Fibroblast of lung (primary cell): ENCODE measurements around the gene FAT4. TPM values are rescaled to one million over a fixed set of nuclear protein-coding genes. Genes with fewer than 3 reads are reported as not detected.
A peak's percentile ranks its signal among the peaks of the same experiment; 100 is the strongest.

Experiments
- DNase-seq, 2 donors: peaks; one replicate each; pipeline versions ENCODE4 v3.0.0 to v3.0.0-alpha.2; 2010; ENCODE audit warnings: low read depth in 2 of 2
- H2AFZ ChIP-seq: 2 replicates; pipeline ENCODE4 v1.5.1; 2012; ENCODE audit warnings: low read length, control low read depth, inconsistent platforms
- H3K27ac ChIP-seq: 2 replicates; pipeline ENCODE4 v1.5.1; 2011; ENCODE audit warnings: low read length, control low read depth; ENCODE audit not compliant: insufficient read depth
- H3K27me3 ChIP-seq: 2 replicates; pipeline ENCODE4 v1.5.1; 2011; ENCODE audit warnings: mild to moderate bottlenecking, low read length; ENCODE audit not compliant: control insufficient read depth, insufficient read depth
- H3K36me3 ChIP-seq: 2 replicates; pipeline ENCODE4 v1.5.1; 2011; ENCODE audit warnings: low read length; ENCODE audit not compliant: control insufficient read depth, insufficient read depth
- H3K4me1 ChIP-seq: 2 replicates; pipeline ENCODE4 v1.5.1; 2011; ENCODE audit warnings: low read length; ENCODE audit not compliant: control insufficient read depth, insufficient read depth; ENCODE audit errors: extremely low read depth
- H3K4me2 ChIP-seq: 2 replicates; pipeline ENCODE4 v1.5.1; 2011; ENCODE audit warnings: low read length, control low read depth; ENCODE audit not compliant: insufficient read depth; ENCODE audit errors: extremely low read depth
- H3K4me3 ChIP-seq, 4 experiments: fragments of 200-600 bp in 1 of 4; sonication (generic) in 1 of 4; replicated peaks in 1 of 4; 2 replicates each; pipeline ENCODE4 v1.5.1; 2011 to 2016; ENCODE audit warnings: low read length in 4 of 4, low read depth in 3 of 4, mild to moderate bottlenecking in 3 of 4, control low read depth in 2 of 4, inconsistent platforms in 1 of 4, mixed read lengths in 1 of 4; ENCODE audit not compliant: insufficient read depth in 1 of 4; ENCODE audit errors: control extremely low read depth in 1 of 4
- H3K79me2 ChIP-seq: 2 replicates; pipeline ENCODE4 v1.5.1; 2012; ENCODE audit warnings: mild to moderate bottlenecking, low read length, inconsistent platforms; ENCODE audit not compliant: control insufficient read depth, insufficient read depth
- H3K9ac ChIP-seq: 2 replicates; pipeline ENCODE4 v1.5.1; 2011; ENCODE audit warnings: mild to moderate bottlenecking, low read length, control low read depth; ENCODE audit not compliant: insufficient read depth
- H3K9me3 ChIP-seq: 2 replicates; pipeline ENCODE4 v1.5.1; 2012; ENCODE audit warnings: low read depth, low read length; ENCODE audit not compliant: control insufficient read depth, insufficient read depth
- H4K20me1 ChIP-seq: 2 replicates; pipeline ENCODE4 v1.5.1; 2011; ENCODE audit warnings: low read length; ENCODE audit not compliant: control insufficient read depth, insufficient read depth; ENCODE audit errors: extremely low read depth
- EZH2 ChIP-seq: IDR thresholded peaks from 2 replicates; pipeline ENCODE4 v1.5.1; 2012; ENCODE audit warnings: low read length, control low read depth, mild to moderate bottlenecking; ENCODE audit errors: missing control alignments
- polyA minus RNA-seq: library from RNA; depleted of rRNA, polyadenylated mRNA; stranded (reverse); fragments of >200 nt; gene quantifications from 2 replicates; pipeline ENCODE4 v1.2.3, GENCODE V29; 2011; ENCODE audit warnings: low replicate concordance
- polyA plus RNA-seq, 2 donors: library from polyadenylated mRNA; depleted of rRNA in 1 of 2; stranded (reverse) in 1 of 2; unstranded in 1 of 2; fragments of >200 nt; gene quantifications; 2 replicates each; pipeline ENCODE4 v1.2.1, GENCODE V29; 2011 to 2012; ENCODE audit warnings: missing spikeins in 1 of 2
- total RNA-seq: library from RNA; depleted of rRNA; stranded (reverse); fragments of >200 nt; gene quantifications from 2 replicates; pipeline ENCODE4 v1.2.1, GENCODE V29; 2014
- TF ChIP-seq, protein P1 (sequence below), 2 donors: IDR thresholded peaks in 1 of 2; conservative IDR thresholded peaks in 1 of 2; 1 replicate in 1 of 2; 2 replicates in 1 of 2; pipeline ENCODE4 v1.5.1; 2011 to 2012; ENCODE audit warnings: low read length in 2 of 2, control low read depth in 1 of 2, inconsistent platforms in 1 of 2, low read depth in 1 of 2, mild to moderate bottlenecking in 1 of 2

The FAT4 gene
- total RNA-seq (9.0 and 17.8 TPM in 2 replicates), polyA plus RNA-seq (7.4 and 10.8 TPM in 2 replicates), polyA minus RNA-seq (14.8 and 16.7 TPM in 2 replicates)
- 3.4 and 6.2 TPM in 2 replicates for polyA plus RNA-seq (2012)

DNA sequence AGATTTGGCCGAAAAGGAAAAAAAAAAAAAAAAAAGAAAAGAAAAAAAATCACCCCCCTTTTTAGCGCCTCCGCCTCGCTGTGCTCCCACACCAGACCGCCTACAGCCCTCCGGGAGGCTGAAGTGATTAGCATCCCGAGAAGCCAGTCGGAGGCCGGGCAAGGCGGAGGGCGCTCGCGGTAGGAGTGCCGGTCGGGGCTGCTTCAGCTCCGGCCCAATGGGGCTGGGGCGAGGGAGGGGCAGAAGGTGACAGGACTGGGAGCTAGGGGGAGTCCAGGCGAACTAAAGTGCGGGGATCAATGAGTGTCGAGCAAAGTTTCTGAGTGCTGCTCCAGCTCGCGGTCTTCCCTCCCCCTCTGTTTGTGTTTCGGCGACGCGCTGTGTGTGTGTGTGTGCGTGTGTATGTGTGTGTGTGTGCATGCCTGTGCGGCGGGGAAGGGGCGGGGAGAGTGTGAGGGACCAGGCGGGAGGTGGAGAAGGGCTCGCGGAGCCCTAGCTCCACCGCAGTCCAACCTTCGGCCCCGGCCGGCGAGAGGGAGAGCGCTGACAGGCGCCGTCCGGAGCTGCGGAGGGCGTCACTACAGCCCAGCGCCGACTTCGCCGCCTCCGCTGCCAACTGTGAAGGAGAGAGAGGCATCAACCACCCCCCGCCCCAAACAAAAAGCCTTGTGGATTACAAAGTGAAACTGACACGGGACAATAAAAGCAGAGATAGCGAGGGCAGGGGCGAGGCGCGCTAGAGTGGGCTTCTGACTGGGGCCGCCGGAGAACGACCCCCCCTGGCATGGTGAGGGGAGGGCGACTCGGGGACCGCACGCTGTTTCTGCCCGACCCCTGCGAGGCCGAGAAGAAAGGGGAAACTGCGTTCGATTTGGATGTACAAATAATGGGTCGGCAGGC, at the start of gene FAT4:
FAT4 (plus strand) TSS at position 280 of the 900 bp plus-strand sequence. CDS start 1,457 bp downstream, outside the sequence.
- no peaks in the 10 kb centered on the region for H3K27me3 ChIP-seq
- no peaks in the 10 kb centered on the region for H4K20me1 ChIP-seq
- no peak for TF ChIP-seq EZH2
- TF ChIP-seq, protein P1, sequence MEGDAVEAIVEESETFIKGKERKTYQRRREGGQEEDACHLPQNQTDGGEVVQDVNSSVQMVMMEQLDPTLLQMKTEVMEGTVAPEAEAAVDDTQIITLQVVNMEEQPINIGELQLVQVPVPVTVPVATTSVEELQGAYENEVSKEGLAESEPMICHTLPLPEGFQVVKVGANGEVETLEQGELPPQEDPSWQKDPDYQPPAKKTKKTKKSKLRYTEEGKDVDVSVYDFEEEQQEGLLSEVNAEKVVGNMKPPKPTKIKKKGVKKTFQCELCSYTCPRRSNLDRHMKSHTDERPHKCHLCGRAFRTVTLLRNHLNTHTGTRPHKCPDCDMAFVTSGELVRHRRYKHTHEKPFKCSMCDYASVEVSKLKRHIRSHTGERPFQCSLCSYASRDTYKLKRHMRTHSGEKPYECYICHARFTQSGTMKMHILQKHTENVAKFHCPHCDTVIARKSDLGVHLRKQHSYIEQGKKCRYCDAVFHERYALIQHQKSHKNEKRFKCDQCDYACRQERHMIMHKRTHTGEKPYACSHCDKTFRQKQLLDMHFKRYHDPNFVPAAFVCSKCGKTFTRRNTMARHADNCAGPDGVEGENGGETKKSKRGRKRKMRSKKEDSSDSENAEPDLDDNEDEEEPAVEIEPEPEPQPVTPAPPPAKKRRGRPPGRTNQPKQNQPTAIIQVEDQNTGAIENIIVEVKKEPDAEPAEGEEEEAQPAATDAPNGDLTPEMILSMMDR (conservative IDR thresholded peaks at IDR 0.05 in 1 of 2, IDR thresholded peaks at IDR 0.05 in 1 of 2; ENCODE audit: low read depth in 1 of 2, low read length in 2 of 2), result peak in 1 of 2 donors; percentile 22

GRCh38 chr4:125265846-125266245, 48.9 kb upstream of the FAT4 start:
- Histone ChIP-seq H3K4me3 (no peak overlapping the region), H2AFZ (no peak overlapping the region), H3K27me3 (no peaks in the 10 kb centered on the region), H3K36me3 (no peaks in the 10 kb centered on the region), H4K20me1 (no peaks in the 10 kb centered on the region), H3K9ac (no peak overlapping the region), H3K4me1 (peaks cover 2% of the 10 kb centered on the region), H3K4me2 (no peak overlapping the region), H3K9me3 (no peaks in the 10 kb centered on the region), H3K27ac (no peak overlapping the region), H3K79me2 (no peaks in the 10 kb centered on the region)
- DNase-seq, result no peak
- TF ChIP-seq EZH2, result no peak
- TF ChIP-seq, protein P1 (conservative IDR thresholded peaks at IDR 0.05 in 1 of 2, IDR thresholded peaks at IDR 0.05 in 1 of 2; ENCODE audit: low read depth in 1 of 2, low read length in 2 of 2), result no peak

More for the DNA sequence above, at the start of gene FAT4:
- Histone ChIP-seq H3K4me3 (peak within 1 kb of the TSS; percentile 91 to 97 (median 92)), H3K79me2 (peaks cover 17% of the 10 kb centered on the region), H3K4me2 (peak within 1 kb of the TSS; percentile 90), H3K36me3 (peaks cover 2% of the 10 kb centered on the region), H3K9me3 (no peaks in the 10 kb centered on the region), H2AFZ (peak within 1 kb of the TSS; percentile 96), H3K27ac (peak within 1 kb of the TSS; percentile 90), H3K9ac (peak within 1 kb of the TSS; percentile 82), H3K4me1 (peaks cover 6% of the 10 kb centered on the region)
- DNase-seq, result peak; percentile 98 to 99

GRCh38 chr4:125266901-125267604, 47.7 kb upstream of the FAT4 start:
- TF ChIP-seq EZH2, result no peak
- Histone ChIP-seq H3K4me1 (peaks cover 2% of the 10 kb centered on the region), H3K4me2 (no peak overlapping the region), H4K20me1 (no peaks in the 10 kb centered on the region), H3K9me3 (no peaks in the 10 kb centered on the region), H3K27ac (no peak overlapping the region), H3K79me2 (no peaks in the 10 kb centered on the region), H3K27me3 (no peaks in the 10 kb centered on the region), H2AFZ (no peak overlapping the region), H3K9ac (no peak overlapping the region), H3K4me3 (no peak overlapping the region), H3K36me3 (no peaks in the 10 kb centered on the region)
- peak; percentile 51 to 84 for DNase-seq
